Tibial nerve (tissue), 4 donors: ENCODE measurements around the gene UBXN10. TPM values are rescaled to one million over a fixed set of nuclear protein-coding genes. Genes with fewer than 3 reads are reported as not detected.

Source experiments
- DNase-seq, 2 donors: peaks; one replicate each; pipeline ENCODE4 v3.0.0-alpha.2; 2019; ENCODE audit warnings: low spot score in 2 of 2
- H3K27ac ChIP-seq, 4 donors: fragments of 200-600 bp; sonication (generic) in 3 of 4; one replicate each; pipeline ENCODE4 v1.5.1; 2017 to 2019; ENCODE audit warnings: mild to moderate bottlenecking in 1 of 4
- H3K27me3 ChIP-seq, 2 donors: fragments of 200-600 bp; sonication (generic) in 1 of 2; one replicate each; pipeline versions ENCODE4 v1.5.1 to v1.6.0; 2017 to 2019
- H3K36me3 ChIP-seq, 3 donors: fragments of 200-600 bp; sonication (generic); one replicate each; pipeline ENCODE4 v1.5.1; 2018 to 2019
- H3K4me1 ChIP-seq, 4 donors: fragments of 200-600 bp; sonication (generic) in 3 of 4; one replicate each; pipeline ENCODE4 v1.5.1; 2017 to 2019
- H3K4me3 ChIP-seq, 4 donors: fragments of 200-600 bp; sonication (generic) in 3 of 4; one replicate each; pipeline ENCODE4 v1.5.1; 2017 to 2019; ENCODE audit warnings: mild to moderate bottlenecking in 1 of 4, moderate library complexity in 1 of 4
- H3K9me3 ChIP-seq, 4 donors: fragments of 200-600 bp; sonication (generic) in 3 of 4; one replicate each; pipeline ENCODE4 v1.5.1; 2017 to 2019
- EP300 ChIP-seq, 2 donors: sonication (generic); formaldehyde crosslinking; IDR thresholded peaks; one replicate each; pipeline ENCODE4 v1.6.1; 2017; ENCODE audit warnings: antibody characterized with exemption in 2 of 2, mild to moderate bottlenecking in 1 of 2
- POLR2A ChIP-seq, 2 donors: fragments of 450-650 bp; IDR thresholded peaks; one replicate each; pipeline ENCODE4 v1.6.1; 2017; ENCODE audit warnings: antibody characterized with exemption in 2 of 2, mild to moderate bottlenecking in 2 of 2, moderate library complexity in 2 of 2
- WGBS, 2 donors: methylation state at CpG; one replicate each; pipeline ENCODE4 v1.1.5; 2018; 5-methylcytosine and 5-hydroxymethylcytosine counted together
- total RNA-seq, 4 donors: library from RNA; depleted of rRNA; stranded (reverse); fragments of >200 nt; gene quantifications; one replicate each; pipeline ENCODE4 v1.1.0, GENCODE V29; 2016
- TF ChIP-seq, protein P1 (sequence below), 5 experiments: fragments of 200-600 bp in 3 of 5; fragments of 450-650 bp in 2 of 5; sonication (generic) in 3 of 5; IDR thresholded peaks; one replicate each; pipeline ENCODE4 v1.5.1; 2016 to 2019; ENCODE audit warnings: antibody characterized with exemption in 5 of 5, mild to moderate bottlenecking in 3 of 5, moderate library complexity in 2 of 5

Gene UBXN10
- total RNA-seq, 4 donors from 2014 or later: under 0.01 to 0.84 (median 0.41) TPM

- Histone ChIP-seq H3K9me3 (no peaks in the 10 kb centered on the region), H3K4me1 (peaks cover 0 to 15% (median 3%) of the 10 kb centered on the region in 4 donors), H3K27me3 (peaks cover 0 to 77% of the 10 kb centered on the region in 2 donors), H3K4me3 (no peak overlapping the region), H3K36me3 (no peaks in the 10 kb centered on the region), H3K27ac (no peak overlapping the region)
- TF ChIP-seq EP300 (IDR thresholded peaks at IDR 0.05) (no peak), POLR2A (IDR thresholded peaks at IDR 0.05) (no peak)
- TF ChIP-seq, protein P1, sequence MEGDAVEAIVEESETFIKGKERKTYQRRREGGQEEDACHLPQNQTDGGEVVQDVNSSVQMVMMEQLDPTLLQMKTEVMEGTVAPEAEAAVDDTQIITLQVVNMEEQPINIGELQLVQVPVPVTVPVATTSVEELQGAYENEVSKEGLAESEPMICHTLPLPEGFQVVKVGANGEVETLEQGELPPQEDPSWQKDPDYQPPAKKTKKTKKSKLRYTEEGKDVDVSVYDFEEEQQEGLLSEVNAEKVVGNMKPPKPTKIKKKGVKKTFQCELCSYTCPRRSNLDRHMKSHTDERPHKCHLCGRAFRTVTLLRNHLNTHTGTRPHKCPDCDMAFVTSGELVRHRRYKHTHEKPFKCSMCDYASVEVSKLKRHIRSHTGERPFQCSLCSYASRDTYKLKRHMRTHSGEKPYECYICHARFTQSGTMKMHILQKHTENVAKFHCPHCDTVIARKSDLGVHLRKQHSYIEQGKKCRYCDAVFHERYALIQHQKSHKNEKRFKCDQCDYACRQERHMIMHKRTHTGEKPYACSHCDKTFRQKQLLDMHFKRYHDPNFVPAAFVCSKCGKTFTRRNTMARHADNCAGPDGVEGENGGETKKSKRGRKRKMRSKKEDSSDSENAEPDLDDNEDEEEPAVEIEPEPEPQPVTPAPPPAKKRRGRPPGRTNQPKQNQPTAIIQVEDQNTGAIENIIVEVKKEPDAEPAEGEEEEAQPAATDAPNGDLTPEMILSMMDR (IDR thresholded peaks at IDR 0.05): no peak
- WGBS, 2 donors: 87 to 88% methylated on average over 19 of the region's 19 CpGs
- DNase-seq: no peak
These were observed 4.6 kb downstream of the UBXN10 start for GRCh38 chr1:20190256-20191160.

DNA sequence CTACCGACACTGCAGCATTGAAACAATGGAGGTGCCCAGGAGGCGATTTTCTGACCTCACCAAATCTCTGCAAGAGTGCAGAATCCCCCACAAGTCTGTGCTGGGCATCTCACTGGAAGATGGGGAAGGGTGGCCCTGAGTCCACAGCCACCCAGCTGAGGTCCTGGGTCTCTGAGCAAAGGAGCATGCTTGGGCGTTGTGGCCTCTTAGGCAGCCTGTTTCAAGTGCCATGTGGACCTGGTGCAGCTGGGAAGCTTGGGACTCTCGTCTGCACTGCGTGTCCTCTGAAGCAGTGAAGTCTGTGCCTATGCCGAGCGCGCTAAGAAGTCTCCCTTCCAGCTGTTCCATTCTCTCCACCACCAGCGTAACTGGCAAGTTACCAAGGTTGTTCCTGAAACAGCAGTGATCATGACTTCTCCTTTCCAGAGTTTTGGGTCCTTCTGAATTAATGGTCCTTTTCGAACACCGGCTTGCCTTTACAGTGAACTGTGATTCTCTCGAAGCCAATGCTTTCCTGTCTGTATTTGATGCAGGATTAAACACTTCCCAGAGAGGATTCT, 5.5 kb downstream of the UBXN10 start:
- TF ChIP-seq, protein P1 (IDR thresholded peaks at IDR 0.05): no peak
- TF ChIP-seq EP300 (IDR thresholded peaks at IDR 0.05) (no peak), POLR2A (IDR thresholded peaks at IDR 0.05) (no peak)
- Histone ChIP-seq H3K4me1 (peaks cover 0 to 7% (median 3%) of the 10 kb centered on the region in 4 donors), H3K4me3 (no peak overlapping the region), H3K36me3 (no peaks in the 10 kb centered on the region), H3K27ac (no peak overlapping the region), H3K9me3 (no peaks in the 10 kb centered on the region), H3K27me3 (peaks cover 0 to 76% of the 10 kb centered on the region in 2 donors)
- 84 to 87% methylated on average over 10 to 11 of the region's 12 CpGs for WGBS, 2 donors
- DNase-seq: peak in 1 of 2 donors; percentile 21

- no peaks in the 10 kb centered on the region for H3K9me3 ChIP-seq
- DNase-seq: no peak
- WGBS, 2 donors: 69 to 81% methylated on average over 5 of the region's 5 CpGs
- TF ChIP-seq, protein P1 (IDR thresholded peaks at IDR 0.05): no peak
- no peak for TF ChIP-seq POLR2A (IDR thresholded peaks at IDR 0.05)
- no peak for TF ChIP-seq EP300 (IDR thresholded peaks at IDR 0.05)
- no peaks in the 10 kb centered on the region for H3K36me3 ChIP-seq
- peaks cover 0 to 6% (median 0%) of the 10 kb centered on the region in 4 donors for H3K4me1 ChIP-seq
- no peak overlapping the region for H3K4me3 ChIP-seq
- peaks cover 0 to 70% of the 10 kb centered on the region in 2 donors for H3K27me3 ChIP-seq
- H3K27ac ChIP-seq: no peak overlapping the region
These were observed 6.5 kb downstream of the UBXN10 start for GRCh38 chr1:20192364-20192763.

DNA sequence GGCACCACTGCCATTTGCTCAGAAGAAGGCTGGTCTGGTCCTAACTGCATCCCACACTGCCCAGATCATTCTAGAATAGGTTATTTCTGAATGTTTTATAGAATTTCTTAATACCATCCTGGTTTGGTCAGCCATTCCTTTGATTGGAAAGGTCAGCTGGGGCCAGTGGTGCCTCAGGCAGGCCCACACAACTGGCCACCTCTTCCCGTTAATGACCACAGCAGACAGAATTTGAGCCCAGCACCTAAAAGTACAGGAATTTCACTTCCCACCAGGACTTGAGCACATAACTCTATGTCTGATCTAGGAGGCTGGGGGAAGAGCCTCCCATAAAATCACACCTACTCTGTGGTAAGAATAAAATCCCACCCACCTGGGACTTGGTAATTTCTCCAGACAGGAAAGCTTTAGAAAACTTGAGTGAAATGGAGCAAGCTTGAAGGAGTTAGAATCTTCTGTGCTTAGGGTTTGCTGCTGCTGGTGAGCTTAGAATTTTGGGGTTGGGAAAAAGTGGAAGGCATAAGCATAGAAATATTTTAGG, 7.0 kb downstream of the UBXN10 start:
- WGBS, 2 donors: 40 to 75% methylated on average over 1 of the region's 1 CpG
- Histone ChIP-seq H3K27ac (no peak overlapping the region), H3K36me3 (no peaks in the 10 kb centered on the region), H3K27me3 (peaks cover 0 to 64% of the 10 kb centered on the region in 2 donors), H3K9me3 (no peaks in the 10 kb centered on the region), H3K4me1 (peaks cover 0 to 6% (median 0%) of the 10 kb centered on the region in 4 donors), H3K4me3 (no peak overlapping the region)
- DNase-seq: no peak
- TF ChIP-seq EP300 (IDR thresholded peaks at IDR 0.05) (no peak), POLR2A (IDR thresholded peaks at IDR 0.05) (no peak)
- TF ChIP-seq, protein P1 (IDR thresholded peaks at IDR 0.05): no peak

GRCh38 chr1:20194224-20194623, 8.3 kb downstream of the UBXN10 start:
- Histone ChIP-seq H3K4me1 (peaks cover 0 to 6% (median 0%) of the 10 kb centered on the region in 4 donors), H3K27ac (no peak overlapping the region)

More at GRCh38 chr1:20194224-20194623, 8.3 kb downstream of the UBXN10 start:
- H3K36me3 ChIP-seq: no peaks in the 10 kb centered on the region
- H3K9me3 ChIP-seq: no peaks in the 10 kb centered on the region
- H3K27me3 ChIP-seq: peaks cover 0 to 58% of the 10 kb centered on the region in 2 donors
- DNase-seq: no peak
- WGBS, 2 donors: 74 to 88% methylated on average over 2 of the region's 2 CpGs
- TF ChIP-seq, protein P1 (IDR thresholded peaks at IDR 0.05): no peak
- TF ChIP-seq EP300 (IDR thresholded peaks at IDR 0.05) (no peak), POLR2A (IDR thresholded peaks at IDR 0.05) (no peak)
- H3K4me3 ChIP-seq: no peak overlapping the region
